ENCODE measurements around the gene AFAP1.

The AFAP1 gene

DNA sequence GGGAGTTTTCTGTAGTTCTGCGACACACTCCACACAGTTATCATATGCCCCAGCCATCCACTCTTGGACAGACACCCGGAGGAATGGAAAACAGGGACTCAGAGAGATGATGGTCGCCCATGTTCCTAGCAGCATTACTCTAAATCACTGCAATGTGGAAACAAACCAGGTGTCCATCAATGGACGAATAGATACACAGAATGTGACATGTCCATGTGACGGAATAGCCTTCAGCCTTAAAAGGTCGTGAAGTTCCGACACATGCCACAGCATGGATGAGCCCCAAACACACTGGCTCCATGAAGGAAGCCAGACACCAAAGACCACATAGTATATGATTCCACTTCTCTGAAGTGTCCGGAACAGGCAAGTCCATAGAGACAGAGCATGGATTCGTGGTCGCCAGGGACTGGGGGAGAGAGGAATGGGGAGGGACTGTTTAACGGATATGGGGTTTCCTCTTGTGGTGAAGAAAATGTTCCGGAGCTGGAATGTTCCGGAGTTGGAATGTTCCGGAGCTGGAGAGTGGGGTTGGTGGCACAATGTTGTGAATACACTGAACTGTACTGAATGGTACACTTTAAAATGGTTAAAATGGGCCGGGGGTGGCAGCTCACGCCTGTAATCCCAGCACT, 28.7 kb upstream of the AFAP1 start:
- no peak for DNase-seq (ENCODE audit: low read depth in 2 of 2)

- no peak for DNase-seq (ENCODE audit: low read depth in 2 of 2)
Observed at GRCh38 chr4:7967501-7968261, 28.0 kb upstream of the AFAP1 start.

DNA sequence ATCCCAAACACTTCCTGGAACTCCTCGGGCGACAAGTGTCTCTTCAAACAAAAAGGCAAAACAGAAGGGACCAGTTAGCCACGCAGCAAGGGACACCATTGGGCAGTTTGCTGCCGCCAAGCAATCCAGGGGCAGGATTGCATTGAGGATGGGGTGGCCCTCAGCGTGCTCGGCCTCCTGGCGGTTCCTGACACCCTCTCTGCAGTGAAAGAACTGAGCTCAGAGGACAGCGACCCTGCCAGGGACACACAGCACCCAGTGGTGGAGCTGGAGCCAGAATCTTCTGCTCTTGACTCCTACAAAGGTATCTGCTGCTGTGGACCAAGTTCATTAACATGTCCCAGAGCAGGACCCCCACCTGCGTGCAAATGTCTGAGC, 27.4 kb upstream of the AFAP1 start:
- no peak for DNase-seq (ENCODE audit: low read depth in 2 of 2)

DNA sequence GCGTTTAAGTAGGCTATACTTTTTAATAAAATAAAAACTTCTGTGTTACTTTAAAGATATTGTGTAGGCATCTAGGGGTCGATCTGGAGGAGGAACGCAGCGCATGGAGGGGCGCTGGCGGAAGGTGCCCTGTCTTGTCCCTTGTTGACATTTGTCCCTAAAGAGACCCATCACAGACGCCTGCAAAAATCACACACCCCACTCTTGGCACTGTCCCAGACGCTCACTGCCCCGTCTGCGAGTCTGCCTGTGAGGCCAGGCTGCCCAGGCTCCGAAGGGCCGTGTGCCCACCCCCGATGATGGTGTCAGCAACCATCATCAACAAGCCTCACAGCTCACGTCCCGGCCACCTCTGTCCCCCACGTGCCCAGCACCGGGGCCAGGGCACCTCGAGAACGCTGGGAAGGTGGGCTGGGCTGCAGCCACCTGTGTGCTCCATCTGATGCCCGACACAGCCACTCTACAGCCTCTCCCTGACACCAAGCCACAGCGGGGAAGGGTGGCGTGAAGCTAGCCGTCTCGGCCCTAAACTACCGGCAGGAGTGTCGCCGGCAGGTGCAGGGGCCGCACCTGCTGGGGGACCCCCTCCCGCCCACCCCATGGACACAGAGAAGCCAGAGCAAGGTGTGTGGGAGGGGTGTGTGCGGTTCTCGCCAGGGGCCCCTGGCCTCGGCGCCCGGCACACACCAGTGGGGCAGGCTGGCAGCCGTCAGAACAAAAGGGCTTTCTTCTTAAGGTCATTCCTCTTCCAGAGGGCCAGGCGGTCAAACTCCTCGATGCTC, 26.8 kb upstream of the AFAP1 start:
- no peak for DNase-seq (ENCODE audit: low read depth in 2 of 2)

- DNase-seq (ENCODE audit: low read depth in 2 of 2) = peak in 1 of 2 donors; percentile 24
Observed at GRCh38 chr4:7964890-7965662, 25.4 kb upstream of the AFAP1 start.

- DNase-seq (ENCODE audit: low read depth in 2 of 2) = no peak
Observed at GRCh38 chr4:7964459-7964858, 24.8 kb upstream of the AFAP1 start.

DNA sequence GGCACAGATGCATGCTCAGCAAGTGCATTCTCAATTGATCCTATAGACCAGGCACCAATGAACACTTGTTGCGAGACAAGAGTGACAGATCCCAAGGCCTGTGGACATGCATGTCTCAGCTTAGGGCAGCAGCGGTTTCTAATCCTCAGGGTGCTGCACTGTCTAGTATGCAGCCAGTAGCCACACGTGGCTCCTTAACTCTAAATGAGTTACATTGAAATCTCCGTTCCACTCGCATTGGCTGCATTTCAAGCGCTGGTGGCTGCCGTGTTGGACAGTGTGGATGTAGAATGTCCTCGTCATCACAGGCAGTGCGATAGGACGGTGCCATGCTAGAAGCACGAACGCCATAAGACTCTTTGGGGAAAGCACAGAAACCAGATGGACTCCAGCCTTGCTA, 24.0 kb upstream of the AFAP1 start:
- no peak for DNase-seq (ENCODE audit: low read depth in 2 of 2)

GRCh38 chr4:7962609-7963508, 23.2 kb upstream of the AFAP1 start:
- DNase-seq (ENCODE audit: low read depth in 2 of 2) = no peak

DNA sequence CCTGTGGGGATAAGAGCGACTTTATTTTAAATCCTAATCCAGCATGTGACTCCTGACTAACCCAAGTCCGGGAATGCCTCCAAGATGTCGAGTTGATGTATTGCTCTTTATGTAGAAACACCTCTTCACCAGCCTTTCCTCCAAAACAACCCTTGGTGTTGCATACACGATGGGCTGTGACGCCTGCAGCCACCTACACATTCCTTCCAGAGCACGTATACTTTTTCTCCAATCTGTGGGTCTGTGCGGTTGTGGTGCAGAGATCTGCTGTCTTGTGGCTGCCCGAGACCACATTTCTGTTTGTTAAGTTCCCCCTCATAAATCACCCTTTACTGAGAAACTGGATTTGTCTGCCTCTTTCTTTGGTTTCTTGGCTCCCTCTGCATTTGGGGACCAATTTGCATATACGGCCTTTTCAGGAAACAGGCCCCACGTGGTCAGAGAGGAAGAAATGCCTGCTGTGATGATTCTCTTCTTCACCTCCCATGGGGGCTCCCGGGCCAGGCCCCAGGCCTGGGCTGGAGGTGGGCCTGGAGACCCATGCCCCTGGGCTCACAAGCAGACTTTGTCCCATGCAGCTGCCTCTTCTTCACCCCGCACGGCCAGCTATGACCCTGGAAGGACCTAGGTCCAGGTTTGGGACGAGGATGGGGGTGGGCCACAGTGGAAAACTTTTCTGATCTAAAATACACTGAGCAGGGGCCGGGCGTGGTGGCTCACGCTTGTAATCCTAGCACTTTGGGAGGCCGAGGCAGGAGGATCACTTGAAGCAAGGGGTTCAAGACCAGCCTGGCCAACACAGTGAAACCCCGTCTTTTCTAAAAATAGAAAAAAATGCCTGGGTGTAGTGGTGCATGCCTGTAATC, 21.4 kb upstream of the AFAP1 start:
- DNase-seq (ENCODE audit: low read depth in 2 of 2) = peak in 1 of 2 donors; percentile 47

DNA sequence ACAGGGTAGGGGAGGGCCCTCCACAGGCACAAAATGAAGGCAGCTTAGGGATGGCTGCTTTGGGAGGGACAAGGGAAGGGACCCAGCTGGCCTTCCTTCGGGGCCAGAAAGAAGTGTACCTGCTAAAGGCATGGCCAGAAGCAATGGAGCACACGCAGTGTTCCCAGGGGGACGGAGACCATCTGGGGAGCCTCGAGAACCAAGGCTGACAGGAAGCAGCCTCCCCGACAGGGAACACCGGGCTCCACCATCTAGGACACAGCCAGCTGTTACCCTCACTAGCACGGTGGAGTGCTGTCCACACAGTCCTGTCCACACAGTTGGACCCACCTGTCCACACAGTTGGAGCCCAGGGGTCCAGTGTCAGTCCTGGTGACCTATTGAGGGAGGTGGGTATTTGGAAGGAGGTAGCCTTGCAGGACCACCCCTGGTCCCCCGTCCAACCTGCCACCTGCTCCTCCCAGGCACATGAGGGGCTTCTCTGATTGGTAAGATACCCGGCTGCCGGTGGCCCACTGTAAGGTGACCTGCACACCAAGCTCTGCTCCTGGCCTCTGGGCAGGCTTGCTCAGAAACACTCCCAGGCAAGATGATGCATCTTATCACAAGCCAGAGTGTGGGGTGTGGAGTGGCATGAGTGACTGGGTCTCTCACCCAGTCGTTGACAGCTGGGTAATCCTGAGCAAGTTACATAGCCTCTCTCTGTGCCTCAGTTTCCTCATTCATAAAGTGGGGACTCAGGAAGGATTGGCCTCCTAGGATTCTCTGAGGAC, 20.5 kb upstream of the AFAP1 start:
- DNase-seq (ENCODE audit: low read depth in 2 of 2) = no peak

GRCh38 chr4:7959078-7959477, 19.4 kb upstream of the AFAP1 start:
- DNase-seq (ENCODE audit: low read depth in 2 of 2) = no peak

GRCh38 chr4:7956934-7957656, 17.4 kb upstream of the AFAP1 start:
- DNase-seq (ENCODE audit: low read depth in 2 of 2) = no peak

- no peak for DNase-seq (ENCODE audit: low read depth in 2 of 2)
Observed at GRCh38 chr4:7956270-7956808, 16.7 kb upstream of the AFAP1 start.

DNA sequence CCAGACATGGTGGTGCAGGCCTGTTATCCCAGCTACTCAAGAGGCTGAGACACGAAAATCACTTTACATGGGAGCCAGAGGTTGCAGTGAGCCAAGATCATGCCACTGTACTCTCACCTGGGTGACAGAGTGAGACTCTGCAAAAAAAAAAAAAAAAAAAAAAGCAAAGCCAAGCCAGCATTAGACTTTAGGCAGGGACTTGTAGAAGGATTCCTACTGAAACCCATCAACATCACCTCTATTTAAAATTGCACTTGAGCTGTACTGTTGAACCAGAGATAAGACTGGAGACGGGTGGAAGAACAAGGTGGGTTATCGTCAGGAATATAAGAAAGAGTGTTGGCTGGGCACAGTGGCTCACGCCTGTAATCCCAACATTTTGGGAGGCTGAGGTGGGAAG, 15.7 kb upstream of the AFAP1 start:
- no peak for DNase-seq (ENCODE audit: low read depth in 2 of 2)

DNA sequence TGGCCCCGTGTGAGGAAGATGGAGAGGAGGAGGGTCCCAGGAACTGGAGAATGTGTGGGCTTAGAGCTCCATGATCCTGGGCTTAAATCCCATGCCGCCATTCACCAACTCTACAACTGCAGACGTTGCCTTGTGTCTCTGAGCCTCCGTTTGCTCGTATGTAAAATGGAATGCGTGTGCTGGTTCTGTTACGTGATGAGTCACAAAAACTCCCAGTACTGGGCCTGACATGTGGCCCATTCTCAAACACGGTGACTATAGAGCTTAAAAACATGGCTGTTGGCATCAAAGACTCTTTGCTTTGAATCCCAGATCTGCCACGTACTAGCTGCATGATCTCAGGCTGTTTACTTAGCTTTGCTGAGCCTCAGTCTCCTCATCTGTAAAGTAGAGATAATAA, 13.0 kb upstream of the AFAP1 start:
- DNase-seq (ENCODE audit: low read depth in 2 of 2) = no peak

DNA sequence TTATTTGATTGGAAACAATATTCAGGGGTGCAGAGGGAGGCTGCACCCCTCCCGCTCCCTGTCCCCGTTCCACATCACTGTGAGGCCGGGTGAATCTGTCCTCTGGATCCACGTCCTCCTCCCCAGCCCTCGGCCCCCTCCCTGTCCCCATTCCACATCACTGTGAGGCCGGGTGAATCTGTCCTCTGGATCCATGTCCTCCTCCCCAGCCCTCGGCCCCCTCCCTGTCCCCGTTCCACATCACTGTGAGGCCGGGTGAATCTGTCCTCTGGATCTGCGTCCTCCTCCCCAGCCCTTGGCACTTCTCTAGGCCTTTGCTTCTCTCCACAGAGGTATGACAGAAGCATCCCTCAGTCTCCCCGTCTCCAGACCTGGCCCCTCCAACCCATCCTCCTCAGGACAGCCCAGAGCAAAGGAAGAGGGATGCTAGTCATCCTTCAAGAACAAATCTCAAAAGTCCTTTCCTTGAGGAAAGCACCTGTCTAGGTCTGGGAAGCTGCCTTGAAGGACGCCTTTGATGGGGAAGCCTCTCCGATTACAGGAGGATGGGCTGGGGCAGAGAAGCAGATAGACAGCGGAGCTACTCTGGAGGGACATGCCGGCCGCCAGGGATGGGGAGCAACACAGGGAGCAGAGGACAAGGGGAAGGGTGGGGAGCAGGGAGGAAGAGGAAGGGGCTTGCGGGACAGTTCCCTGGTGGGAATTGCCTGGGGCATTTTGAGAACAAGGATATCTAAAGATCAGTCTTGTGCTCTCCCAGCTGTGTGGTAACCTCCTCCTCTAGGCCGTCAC, 10.8 kb upstream of the AFAP1 start:
- DNase-seq (ENCODE audit: low read depth in 2 of 2) = no peak

GRCh38 chr4:7949759-7950158, 10.1 kb upstream of the AFAP1 start:
- no peak for DNase-seq (ENCODE audit: low read depth in 2 of 2)

DNA sequence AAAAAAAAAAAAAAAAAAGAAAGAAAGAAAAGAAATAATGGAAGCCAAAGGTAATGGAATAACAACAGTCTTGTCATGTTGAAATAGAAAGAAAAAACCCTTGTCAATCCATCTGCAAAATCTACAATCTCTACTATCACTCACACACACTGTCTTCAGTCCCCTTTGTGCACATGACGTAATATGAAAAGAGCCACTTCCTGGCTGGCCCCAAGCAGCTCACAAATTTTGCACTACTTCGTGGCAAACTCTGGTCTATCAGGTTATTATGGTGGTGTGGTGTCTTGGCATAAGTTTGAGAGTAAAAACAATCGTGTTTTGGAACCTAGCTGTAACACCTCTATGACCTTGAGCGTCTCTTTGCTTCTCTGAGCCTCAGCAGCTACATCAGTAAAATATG, 8.3 kb upstream of the AFAP1 start:
- no peak for DNase-seq (ENCODE audit: low read depth in 2 of 2)

All from stimulated activated CD4-positive, alpha-beta T cell treated with anti-CD3 and anti-CD28 coated beads, Interleukin-1b, Interleukin-23, amount 100 ng/mL, for 4 hours (primary cell).